ENCODE measurements around the gene EXOSC5.
"Not testable (repeated sequence)": the region's sequence is repeated elsewhere in the genome, so short reads cannot be mapped to it uniquely, and the experiment has no call there.

The EXOSC5 gene

GRCh38 chr19:41351339-41352245 is 45.6 kb downstream of the EXOSC5 start:
- DNase-seq (ENCODE audit: low read depth in 1 of 2, low spot score in 1 of 2): peak; percentile 71 to 73

DNA sequence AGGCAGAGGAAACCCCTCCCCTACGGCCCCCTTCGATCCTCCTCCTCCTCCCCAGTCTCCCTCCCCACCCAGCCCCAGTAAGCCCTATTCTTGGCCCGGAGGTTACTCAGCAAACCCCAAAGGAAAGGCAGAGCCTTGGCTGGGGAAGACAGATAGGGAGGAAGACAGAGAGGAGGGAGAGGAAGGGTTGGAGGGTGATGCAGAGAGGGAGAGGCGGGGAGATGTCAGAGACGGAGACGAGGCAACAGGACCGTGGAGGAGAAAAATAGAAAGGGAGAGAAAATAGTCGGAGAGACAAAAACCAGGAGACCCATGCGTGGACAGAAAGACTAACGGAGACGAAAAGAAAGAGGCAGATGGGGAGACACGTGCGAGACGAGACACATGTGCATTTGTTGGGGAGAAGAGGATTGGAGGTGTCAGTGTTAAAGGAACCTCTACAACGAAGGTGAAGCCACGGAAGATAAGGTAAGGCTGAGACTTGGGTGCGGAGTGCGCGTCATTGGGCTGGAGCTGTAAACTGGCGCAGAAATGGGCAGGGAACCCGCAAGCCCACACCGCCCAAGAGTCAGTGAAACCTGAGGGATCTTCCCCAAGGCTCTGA is 46.3 kb downstream of the EXOSC5 start:
- DNase-seq (ENCODE audit: low read depth in 1 of 2, low spot score in 1 of 2): no peak

GRCh38 chr19:41346916-41347315 is 50.2 kb downstream of the EXOSC5 start:
- DNase-seq (ENCODE audit: low read depth in 1 of 2, low spot score in 1 of 2): not testable (repeated sequence)

GRCh38 chr19:41344162-41344561 is 53.0 kb downstream of the EXOSC5 start:
- DNase-seq (ENCODE audit: low read depth in 1 of 2, low spot score in 1 of 2): no peak

- DNase-seq (ENCODE audit: low read depth in 1 of 2, low spot score in 1 of 2): no peak
These were observed 55.3 kb downstream of the EXOSC5 start for GRCh38 chr19:41341669-41342490.

GRCh38 chr19:41339936-41340335 is 57.2 kb downstream of the EXOSC5 start:
- DNase-seq (ENCODE audit: low read depth in 1 of 2, low spot score in 1 of 2): no peak

All from activated T-helper 1 cell treated with anti-CD3 and anti-CD28 coated beads, Interleukin-2, amount 50 U/mL, for 16 hours (primary cell).